ENCODE results near the gene ZFYVE19.

- no peak for TF ChIP-seq EZH2phosphoT487 (IDR thresholded peaks at IDR 0.05; ENCODE audit: unreplicated experiment)
- TF ChIP-seq REST (IDR thresholded peaks at IDR 0.05; ENCODE audit: unreplicated experiment): no peak
- TF ChIP-seq CTCF (conservative IDR thresholded peaks at IDR 0.05; ENCODE audit: low read depth in 2 of 2): no peak
- TF ChIP-seq NANOG (IDR thresholded peaks at IDR 0.05; ENCODE audit: borderline replicate concordance): no peak
- TF ChIP-seq CREB1 (CRISPR knock-in tag; IDR thresholded peaks at IDR 0.05; ENCODE audit: low read depth): no peak
- TF ChIP-seq POLR2AphosphoS5 (IDR thresholded peaks at IDR 0.05; ENCODE audit: low read depth): no peak
- no peak for TF ChIP-seq ETS1 (IDR thresholded peaks at IDR 0.05)
- TF ChIP-seq ZNF331 (CRISPR knock-in tag; IDR thresholded peaks at IDR 0.05; ENCODE audit: low read depth): no peak
- TF ChIP-seq EZH2 (IDR thresholded peaks at IDR 0.05; ENCODE audit: low read depth, unreplicated experiment): no peak
- TF ChIP-seq JUNB (IDR thresholded peaks at IDR 0.05; ENCODE audit: unreplicated experiment): no peak
- no peak for TF ChIP-seq STAT1 (IDR thresholded peaks at IDR 0.05; ENCODE audit: unreplicated experiment)
These were observed 37.4 kb upstream of the ZFYVE19 start, which contains the start of gene C15orf62 for GRCh38 chr15:40769274-40770146.
